ENCODE measurements around the gene RAET1L.
"Not testable (repeated sequence)": the region's sequence is repeated elsewhere in the genome, so short reads cannot be mapped to it uniquely, and the experiment has no call there.

RAET1L gene

GRCh38 chr6:149969635-149970034, 55.7 kb downstream of the RAET1L start:
- Histone ChIP-seq H3K36me3 (ENCODE audit: control insufficient read depth, insufficient read depth, low read length) (no peaks in the 10 kb centered on the region), H3K27ac (ENCODE audit: low read depth, low read length) (no peak overlapping the region), H3K9me3 (ENCODE audit: control insufficient read depth, insufficient read depth, low read depth, low read length) (no peaks in the 10 kb centered on the region), H3K9ac (ENCODE audit: low read length) (no peak overlapping the region), H3K4me3 (ENCODE audit: low read depth, low read length) (no peak overlapping the region), H3K4me1 (ENCODE audit: control insufficient read depth, insufficient read depth, low read length) (peaks cover under 1% of the 10 kb centered on the region; the same call in 1 of the 2 replicates), H3K27me3 (ENCODE audit: control insufficient read depth, insufficient read depth, low read length) (peaks cover 85% of the 10 kb centered on the region)

GRCh38 chr6:149968909-149969308, 56.4 kb downstream of the RAET1L start:
- H3K4me3 ChIP-seq (ENCODE audit: low read depth, low read length); H3K9me3 ChIP-seq (ENCODE audit: control insufficient read depth, insufficient read depth, low read depth, low read length); H3K4me1 ChIP-seq (ENCODE audit: control insufficient read depth, insufficient read depth, low read length); H3K36me3 ChIP-seq (ENCODE audit: control insufficient read depth, insufficient read depth, low read length); H3K27ac ChIP-seq (ENCODE audit: low read depth, low read length); H3K9ac ChIP-seq (ENCODE audit: low read length): not testable (repeated sequence)
- H3K27me3 ChIP-seq (ENCODE audit: control insufficient read depth, insufficient read depth, low read length): peaks cover 85% of the 10 kb centered on the region
